Neural cell (in vitro differentiated cells): ENCODE measurements around the gene GALNT4. TPM values are rescaled to one million over a fixed set of nuclear protein-coding genes. Genes with fewer than 3 reads are reported as not detected.

Experiments
- H2AFZ ChIP-seq: fragments of 200-600, 300-800 bp; sonication (generic), shearing (Covaris generic); 2 replicates; pipeline ENCODE4 v1.6.0; 2014; ENCODE audit warnings: low read depth, mild to moderate bottlenecking, antibody characterized with exemption, low read length, moderate library complexity
- H3F3A ChIP-seq: fragments of 200-600 bp; shearing (Covaris generic); 2 replicates; pipeline ENCODE4 v1.6.1; 2016; ENCODE audit warnings: mild to moderate bottlenecking, moderate library complexity, mixed read lengths, antibody characterized with exemption, low read length; ENCODE audit not compliant: insufficient read depth, poor library complexity, severe bottlenecking
- H3K27ac ChIP-seq: fragments of 200-600, 300-800 bp; sonication (generic), shearing (Covaris generic); 2 replicates; pipeline ENCODE4 v1.5.1; 2014; ENCODE audit warnings: mild to moderate bottlenecking, low read length, moderate library complexity
- H3K27me3 ChIP-seq: fragments of 300-800, 200-600 bp; sonication (generic), shearing (Covaris generic); 2 replicates; pipeline ENCODE4 v1.6.0; 2014; ENCODE audit warnings: mild to moderate bottlenecking, low read depth, low read length, moderate library complexity; ENCODE audit not compliant: insufficient read depth
- H3K36me3 ChIP-seq: fragments of 300-800, 200-600 bp; sonication (generic), shearing (Covaris generic); 2 replicates; pipeline ENCODE4 v1.5.1; 2014; ENCODE audit warnings: mild to moderate bottlenecking, antibody characterized with exemption, low read length, moderate library complexity; ENCODE audit not compliant: insufficient read depth
- H3K4me2 ChIP-seq: fragments of 300-800, 200-600 bp; sonication (generic), shearing (Covaris generic); 2 replicates; pipeline ENCODE4 v1.6.0; 2014; ENCODE audit warnings: mild to moderate bottlenecking, low read length
- H3K4me3 ChIP-seq: fragments of 300-800, 200-600 bp; sonication (generic), shearing (Covaris generic); 2 replicates; pipeline ENCODE4 v1.5.1; 2014; ENCODE audit warnings: mild to moderate bottlenecking, low read length, moderate library complexity
- H3K79me2 ChIP-seq: fragments of 200-600 bp; shearing (Covaris generic); replicated peaks from 2 replicates; pipeline ENCODE4 v1.6.0; 2014; ENCODE audit warnings: mild to moderate bottlenecking, low read length, moderate library complexity; ENCODE audit not compliant: insufficient read depth
- H3K9ac ChIP-seq: fragments of 300-800, 200-600 bp; sonication (generic), shearing (Covaris generic); 2 replicates; pipeline ENCODE4 v1.6.1; 2016; ENCODE audit warnings: mild to moderate bottlenecking, low read length, mixed read lengths
- H3K9me2 ChIP-seq: fragments of 200-600 bp; shearing (Covaris generic); 2 replicates; pipeline ENCODE4 v1.6.1; 2016; ENCODE audit warnings: mild to moderate bottlenecking, low read length, mixed read lengths; ENCODE audit not compliant: insufficient read depth
- H3K9me3 ChIP-seq: fragments of 200-600, 300-800 bp; sonication (generic), shearing (Covaris generic); 2 replicates; pipeline ENCODE4 v1.6.1; 2016; ENCODE audit warnings: mild to moderate bottlenecking, mixed run types, low read length, moderate library complexity, mixed read lengths
- H4K20me1 ChIP-seq: fragments of 200-600 bp; shearing (Covaris generic); 2 replicates; pipeline ENCODE4 v1.6.1; 2016; ENCODE audit warnings: mild to moderate bottlenecking, mixed run types; ENCODE audit not compliant: insufficient read depth
- EP300 ChIP-seq: fragments of 450-650 bp; conservative IDR thresholded peaks from 2 replicates; pipeline ENCODE4 v1.6.1; 2014; ENCODE audit warnings: antibody characterized with exemption, mild to moderate bottlenecking, moderate library complexity; ENCODE audit not compliant: poor library complexity, severe bottlenecking
- EZH2 ChIP-seq: fragments of 200-600, 300-800 bp; shearing (Covaris generic), sonication (generic); IDR thresholded peaks from 2 replicates; pipeline ENCODE4 v1.6.1; 2014; ENCODE audit warnings: antibody characterized with exemption, low read length, borderline replicate concordance, mild to moderate bottlenecking; ENCODE audit not compliant: insufficient read depth, poor library complexity, severe bottlenecking
- MXI1 ChIP-seq: fragments of 450-650 bp; conservative IDR thresholded peaks from 2 replicates; pipeline ENCODE4 v1.6.1; 2014; ENCODE audit warnings: antibody characterized with exemption, mild to moderate bottlenecking; ENCODE audit not compliant: poor library complexity, severe bottlenecking
- POLR2AphosphoS5 ChIP-seq: IDR thresholded peaks from 2 replicates; pipeline ENCODE4 v1.6.1; 2012
- RAD21 ChIP-seq: fragments of 450-650 bp; conservative IDR thresholded peaks from 2 replicates; pipeline ENCODE4 v1.6.1; 2014; ENCODE audit warnings: antibody characterized with exemption, mild to moderate bottlenecking, moderate library complexity
- REST ChIP-seq: IDR thresholded peaks from 2 replicates; pipeline ENCODE4 v1.6.1; 2012; ENCODE audit warnings: borderline replicate concordance
- SMC3 ChIP-seq: fragments of 450-650 bp; conservative IDR thresholded peaks from 2 replicates; pipeline ENCODE4 v1.6.1; 2014; ENCODE audit warnings: antibody characterized with exemption, mild to moderate bottlenecking, moderate library complexity; ENCODE audit not compliant: poor library complexity
- TAF1 ChIP-seq: IDR thresholded peaks from 2 replicates; pipeline ENCODE4 v1.6.1; 2012; ENCODE audit warnings: low read depth
- polyA plus RNA-seq: library from polyadenylated mRNA; depleted of rRNA; stranded (reverse); fragments of >200 nt; gene quantifications from 2 replicates; pipeline ENCODE4 v1.2.3, GENCODE V29; 2014
- TF ChIP-seq, protein P1 (sequence below): fragments of 450-650 bp; IDR thresholded peaks from 2 replicates; pipeline ENCODE4 v1.5.1; 2014; ENCODE audit warnings: antibody characterized with exemption, mild to moderate bottlenecking, moderate library complexity; ENCODE audit not compliant: poor library complexity, severe bottlenecking

The GALNT4 gene
- polyA plus RNA-seq, 1 donor from 2014 or later, result 0.78 TPM

DNA sequence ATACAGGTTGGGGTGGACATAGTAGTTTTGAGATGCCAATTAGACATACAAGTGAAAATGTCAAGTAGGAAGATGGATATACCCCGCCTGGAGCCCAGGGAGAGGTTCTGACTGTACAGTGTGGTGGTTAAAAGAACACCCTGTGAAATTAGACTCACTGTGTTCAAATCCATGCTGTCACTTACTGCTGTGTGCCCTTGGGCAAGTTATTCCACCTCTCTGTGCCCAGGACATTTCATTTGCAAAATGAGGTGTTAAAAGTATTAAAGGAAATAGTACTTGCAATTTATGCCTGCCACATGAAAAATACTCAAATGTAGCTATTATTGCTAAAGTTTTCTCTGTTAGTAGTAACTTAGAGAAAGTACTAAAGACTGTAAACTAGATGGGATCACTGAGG, 18.5 kb downstream of the GALNT4 start:
- no peak overlapping the region for H3K4me2 ChIP-seq
- no peaks in the 10 kb centered on the region for H3K27me3 ChIP-seq
- H3K27ac ChIP-seq, result no peak overlapping the region
- TF ChIP-seq EZH2, result no peak
- TF ChIP-seq MXI1, result no peak
- TF ChIP-seq, protein P1, sequence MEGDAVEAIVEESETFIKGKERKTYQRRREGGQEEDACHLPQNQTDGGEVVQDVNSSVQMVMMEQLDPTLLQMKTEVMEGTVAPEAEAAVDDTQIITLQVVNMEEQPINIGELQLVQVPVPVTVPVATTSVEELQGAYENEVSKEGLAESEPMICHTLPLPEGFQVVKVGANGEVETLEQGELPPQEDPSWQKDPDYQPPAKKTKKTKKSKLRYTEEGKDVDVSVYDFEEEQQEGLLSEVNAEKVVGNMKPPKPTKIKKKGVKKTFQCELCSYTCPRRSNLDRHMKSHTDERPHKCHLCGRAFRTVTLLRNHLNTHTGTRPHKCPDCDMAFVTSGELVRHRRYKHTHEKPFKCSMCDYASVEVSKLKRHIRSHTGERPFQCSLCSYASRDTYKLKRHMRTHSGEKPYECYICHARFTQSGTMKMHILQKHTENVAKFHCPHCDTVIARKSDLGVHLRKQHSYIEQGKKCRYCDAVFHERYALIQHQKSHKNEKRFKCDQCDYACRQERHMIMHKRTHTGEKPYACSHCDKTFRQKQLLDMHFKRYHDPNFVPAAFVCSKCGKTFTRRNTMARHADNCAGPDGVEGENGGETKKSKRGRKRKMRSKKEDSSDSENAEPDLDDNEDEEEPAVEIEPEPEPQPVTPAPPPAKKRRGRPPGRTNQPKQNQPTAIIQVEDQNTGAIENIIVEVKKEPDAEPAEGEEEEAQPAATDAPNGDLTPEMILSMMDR, result no peak
- no peak for TF ChIP-seq TAF1
- no peaks in the 10 kb centered on the region for H3K36me3 ChIP-seq
- H3K4me3 ChIP-seq, result no peak overlapping the region
- H3K79me2 ChIP-seq, result no peaks in the 10 kb centered on the region
- H2AFZ ChIP-seq, result no peak overlapping the region
- H4K20me1 ChIP-seq, result no peaks in the 10 kb centered on the region
- H3K9ac ChIP-seq, result no peak overlapping the region
- H3K9me2 ChIP-seq, result no peaks in the 10 kb centered on the region
- no peaks in the 10 kb centered on the region for H3K9me3 ChIP-seq
- no peaks in the 10 kb centered on the region for H3F3A ChIP-seq

DNA sequence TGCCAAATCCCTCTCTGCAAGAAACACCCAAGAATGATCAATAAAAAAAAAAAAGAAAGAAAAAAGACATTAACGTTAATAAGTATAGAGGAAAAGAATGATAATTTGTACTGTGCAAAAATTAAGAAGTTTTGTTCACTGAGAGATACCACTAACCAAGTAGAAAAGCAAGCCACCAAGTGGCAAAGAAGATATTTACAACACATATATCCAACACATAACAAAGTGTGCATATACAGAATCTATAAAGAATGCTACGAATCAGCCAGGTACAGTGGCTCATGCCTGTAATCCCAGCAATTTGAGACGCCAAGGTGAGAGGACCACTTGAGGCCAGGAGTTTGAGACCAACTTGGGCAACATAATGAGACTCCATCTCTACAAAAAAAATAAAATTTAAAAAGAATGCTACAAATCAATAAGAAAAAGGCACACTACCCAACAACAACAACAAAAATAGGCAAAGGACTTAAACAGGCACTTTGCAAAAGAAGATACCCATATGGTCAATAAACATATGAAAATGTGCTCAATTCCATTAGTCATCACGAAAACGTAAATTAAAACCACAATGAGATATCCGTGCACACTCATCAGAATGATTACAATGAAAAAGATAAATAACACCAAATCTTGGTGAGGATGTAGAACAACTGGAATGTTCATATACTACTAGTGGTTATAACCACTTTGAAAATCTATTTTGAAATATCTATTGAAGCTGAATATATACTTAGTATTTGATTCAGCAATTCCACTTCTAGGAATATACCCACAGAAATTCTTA, 19.8 kb downstream of the GALNT4 start:
- no peaks in the 10 kb centered on the region for H3K9me2 ChIP-seq
- H3K9ac ChIP-seq, result no peak overlapping the region
- H3K4me2 ChIP-seq, result no peak overlapping the region
- TF ChIP-seq SMC3 (no peak), EZH2 (no peak), POLR2AphosphoS5 (no peak), TAF1 (no peak), EP300 (no peak)
- H3K27ac ChIP-seq, result no peak overlapping the region
- H2AFZ ChIP-seq, result no peak overlapping the region
- H3K36me3 ChIP-seq, result no peaks in the 10 kb centered on the region
- no peaks in the 10 kb centered on the region for H4K20me1 ChIP-seq
- no peaks in the 10 kb centered on the region for H3K27me3 ChIP-seq
- no peaks in the 10 kb centered on the region for H3K9me3 ChIP-seq
- no peak overlapping the region for H3K4me3 ChIP-seq
- H3F3A ChIP-seq, result no peaks in the 10 kb centered on the region
- H3K79me2 ChIP-seq, result no peaks in the 10 kb centered on the region

DNA sequence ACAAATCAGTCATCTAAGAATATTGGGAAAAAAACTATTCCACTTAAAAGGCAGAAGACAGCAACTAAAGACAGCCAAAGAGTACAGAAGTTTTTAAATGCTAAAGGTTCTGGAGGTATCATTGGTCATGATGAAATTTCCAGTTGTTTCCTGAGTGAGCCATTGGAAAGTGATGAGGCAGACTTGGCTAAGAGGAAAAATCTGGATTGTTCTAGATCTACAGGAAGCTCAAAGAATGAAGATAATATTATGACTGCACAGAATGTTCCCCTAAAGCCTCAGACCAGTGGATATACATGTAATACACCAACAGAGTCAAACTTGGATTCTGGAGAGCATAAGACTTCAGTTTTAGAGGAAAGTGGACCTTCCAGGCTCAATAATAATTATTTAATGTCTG, 22.8 kb downstream of the GALNT4 start:
- no peak overlapping the region for H3K27ac ChIP-seq
- H2AFZ ChIP-seq, result no peak overlapping the region
- H3K79me2 ChIP-seq, result no peaks in the 10 kb centered on the region
- no peak overlapping the region for H3K9ac ChIP-seq
- no peaks in the 10 kb centered on the region for H3K9me3 ChIP-seq
- no peaks in the 10 kb centered on the region for H3K27me3 ChIP-seq
- no peaks in the 10 kb centered on the region for H3F3A ChIP-seq
- no peak overlapping the region for H3K4me2 ChIP-seq
- H3K9me2 ChIP-seq, result no peaks in the 10 kb centered on the region
- H3K36me3 ChIP-seq, result no peaks in the 10 kb centered on the region
- TF ChIP-seq, protein P1, result no peak
- TF ChIP-seq REST, result no peak
- TF ChIP-seq EZH2, result no peak
- no peak for TF ChIP-seq RAD21
- TF ChIP-seq TAF1, result no peak
- TF ChIP-seq POLR2AphosphoS5, result no peak
- no peak for TF ChIP-seq SMC3
- TF ChIP-seq EP300, result no peak
- TF ChIP-seq MXI1, result no peak
- no peak overlapping the region for H3K4me3 ChIP-seq
- H4K20me1 ChIP-seq, result no peaks in the 10 kb centered on the region
